Transverse colon (tissue), 1 donor: Measurements from ENCODE around the gene STK11.

Experiments used
- EP300 ChIP-seq: sonication (generic); formaldehyde crosslinking; IDR thresholded peaks from one replicate; pipeline ENCODE4 v1.6.1; 2017; ENCODE audit warnings: antibody characterized with exemption, low read depth
- POLR2A ChIP-seq: fragments of 450-650 bp; IDR thresholded peaks from one replicate; pipeline ENCODE4 v1.6.1; 2016; ENCODE audit warnings: antibody characterized with exemption, mild to moderate bottlenecking, moderate library complexity

DNA sequence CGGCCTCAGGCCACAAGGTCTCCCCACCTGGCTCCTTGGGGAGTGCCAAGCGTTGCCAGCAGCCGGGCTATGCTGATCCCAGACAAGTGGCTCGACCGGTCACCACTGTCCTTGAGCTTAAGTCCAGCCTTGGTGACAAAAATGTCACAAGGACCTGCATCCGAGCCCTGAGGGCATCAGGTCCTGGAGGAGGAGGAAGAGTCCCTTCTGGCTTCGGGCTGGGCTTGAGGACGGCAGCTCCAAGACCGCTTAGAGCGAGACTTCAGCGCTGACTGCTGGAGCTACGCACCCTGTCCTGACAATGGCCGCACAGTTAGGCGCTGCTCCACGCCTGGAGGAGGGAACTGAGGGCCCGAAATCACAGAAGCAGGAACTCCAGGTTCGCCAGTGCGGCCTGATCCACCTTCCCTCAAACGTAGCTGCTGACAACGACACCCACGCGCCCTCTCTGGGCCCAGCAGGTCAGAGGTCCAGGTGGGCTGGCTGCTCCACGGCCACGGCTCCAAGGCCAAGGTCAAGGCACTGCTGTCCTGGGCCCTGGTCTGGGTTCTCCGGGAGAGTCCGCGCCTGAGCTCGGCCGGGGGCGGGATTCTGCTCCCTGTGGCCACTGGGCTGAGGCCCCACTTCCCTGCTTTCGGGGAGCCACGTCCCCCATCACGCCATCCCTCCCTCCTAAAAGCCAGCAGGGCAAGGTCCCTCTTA is 38.6 kb upstream of the STK11 start:
- TF ChIP-seq EP300 (no peak), POLR2A (no peak)
